ENCODE measurements around the gene GRIN2A.

GRIN2A gene

DNA sequence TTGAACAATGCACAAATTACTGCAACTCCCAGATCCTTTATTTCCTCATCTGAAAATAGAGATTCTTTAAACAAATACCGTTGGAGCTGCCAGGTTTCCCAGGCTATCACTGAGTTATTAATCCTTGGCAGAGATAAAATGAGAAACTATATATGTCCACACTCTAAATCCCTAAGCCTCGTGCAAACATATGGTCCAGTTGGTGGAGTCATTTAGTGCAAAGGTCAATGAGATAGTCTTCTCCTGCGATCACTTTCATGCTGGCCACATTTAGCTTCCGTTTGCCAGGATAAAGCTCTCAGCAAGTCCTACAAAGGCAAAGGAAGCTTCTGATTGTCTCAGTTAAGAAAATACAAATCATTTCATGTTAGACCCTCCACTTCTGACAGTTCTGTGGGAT is 11.0 kb downstream of the GRIN2A start:
- peaks cover 15% of the 10 kb centered on the region for H3K27me3 Mint-ChIP-seq
- no peak for DNase-seq
- H3K27ac Mint-ChIP-seq, result no peak overlapping the region
- no peaks in the 10 kb centered on the region for H3K4me1 Mint-ChIP-seq (ENCODE audit: low read depth)
- no peaks in the 10 kb centered on the region for H3K36me3 Mint-ChIP-seq (ENCODE audit: low read depth)
- H3K4me3 Mint-ChIP-seq, result no peak overlapping the region
- peaks cover 9% of the 10 kb centered on the region for H3K9me3 Mint-ChIP-seq

DNA sequence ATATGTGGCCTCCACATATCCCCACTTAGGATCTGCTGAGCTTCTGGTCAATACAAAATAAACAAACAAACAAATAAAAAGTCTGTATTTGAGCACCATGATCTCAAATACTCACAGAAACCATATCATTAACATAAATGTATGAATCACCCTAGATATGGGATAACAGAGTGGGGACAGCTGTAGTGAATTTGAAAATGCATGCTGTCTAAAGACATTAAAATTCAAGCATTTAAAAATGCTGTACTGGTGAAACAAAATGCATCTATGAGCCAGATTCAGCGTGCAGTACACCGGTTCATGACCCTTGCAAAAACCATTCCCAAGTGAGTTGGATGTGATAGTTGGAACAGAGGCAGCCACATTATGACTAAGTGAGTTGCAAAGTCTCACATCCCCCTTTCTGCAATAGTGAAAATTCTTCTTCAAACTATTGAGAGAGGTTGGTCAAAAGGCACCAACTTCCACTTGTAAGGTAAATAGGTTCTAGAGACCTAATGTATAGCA is 12.3 kb downstream of the GRIN2A start:
- peaks cover 15% of the 10 kb centered on the region for H3K27me3 Mint-ChIP-seq
- H3K36me3 Mint-ChIP-seq (ENCODE audit: low read depth), result no peaks in the 10 kb centered on the region
- H3K27ac Mint-ChIP-seq, result no peak overlapping the region
- H3K9me3 Mint-ChIP-seq, result peaks cover 9% of the 10 kb centered on the region
- no peak overlapping the region for H3K4me3 Mint-ChIP-seq
- no peaks in the 10 kb centered on the region for H3K4me1 Mint-ChIP-seq (ENCODE audit: low read depth)
- no peak for DNase-seq

DNA sequence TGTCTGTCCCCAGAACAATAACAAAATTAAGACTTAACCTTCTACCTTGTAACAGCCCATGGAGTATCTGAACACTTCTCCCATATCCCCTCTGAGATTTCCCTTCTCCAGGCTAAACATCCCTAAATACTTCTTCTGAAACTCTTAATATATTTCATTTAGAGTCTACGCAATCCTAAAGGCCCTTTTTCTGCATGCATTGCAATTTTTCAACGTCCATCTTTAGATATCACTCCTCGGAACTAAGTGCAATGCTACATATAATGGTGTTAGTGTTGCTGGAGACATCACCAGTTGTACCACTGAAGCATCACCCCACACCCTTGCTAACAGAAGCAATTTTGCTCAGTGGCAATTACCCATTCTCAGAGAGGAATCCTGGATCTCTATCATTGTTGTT is 13.2 kb downstream of the GRIN2A start:
- no peak for DNase-seq
- Mint-ChIP-seq H3K27me3 (peaks cover 16% of the 10 kb centered on the region), H3K9me3 (peaks cover 8% of the 10 kb centered on the region), H3K4me1 (ENCODE audit: low read depth) (no peaks in the 10 kb centered on the region), H3K36me3 (ENCODE audit: low read depth) (no peaks in the 10 kb centered on the region), H3K4me3 (no peak overlapping the region), H3K27ac (no peak overlapping the region)

DNA sequence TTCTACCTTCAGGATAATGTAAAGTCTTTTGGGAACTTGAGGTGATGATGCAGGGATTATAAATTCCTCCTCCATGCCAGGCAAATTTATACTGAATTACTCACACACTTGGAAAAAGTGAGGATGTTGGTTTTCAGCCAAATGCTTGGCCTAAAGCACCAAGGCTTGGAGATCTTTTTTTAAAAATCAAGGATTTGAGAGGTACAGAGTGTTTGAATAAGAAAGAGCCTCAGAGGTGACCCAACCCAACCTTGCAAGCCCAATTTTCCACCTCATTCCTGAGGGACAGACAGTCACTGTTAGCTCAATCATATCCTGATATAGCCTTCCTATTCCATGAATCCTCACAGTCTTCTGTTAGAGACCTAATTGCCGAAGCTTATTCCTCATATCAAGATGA is 14.0 kb downstream of the GRIN2A start:
- H3K27ac Mint-ChIP-seq, result no peak overlapping the region
- DNase-seq, result no peak
- H3K4me3 Mint-ChIP-seq, result no peak overlapping the region
- H3K27me3 Mint-ChIP-seq, result peaks cover 18% of the 10 kb centered on the region
- H3K4me1 Mint-ChIP-seq (ENCODE audit: low read depth), result no peaks in the 10 kb centered on the region
- H3K9me3 Mint-ChIP-seq, result peaks cover 7% of the 10 kb centered on the region
- H3K36me3 Mint-ChIP-seq (ENCODE audit: low read depth), result no peaks in the 10 kb centered on the region

DNA sequence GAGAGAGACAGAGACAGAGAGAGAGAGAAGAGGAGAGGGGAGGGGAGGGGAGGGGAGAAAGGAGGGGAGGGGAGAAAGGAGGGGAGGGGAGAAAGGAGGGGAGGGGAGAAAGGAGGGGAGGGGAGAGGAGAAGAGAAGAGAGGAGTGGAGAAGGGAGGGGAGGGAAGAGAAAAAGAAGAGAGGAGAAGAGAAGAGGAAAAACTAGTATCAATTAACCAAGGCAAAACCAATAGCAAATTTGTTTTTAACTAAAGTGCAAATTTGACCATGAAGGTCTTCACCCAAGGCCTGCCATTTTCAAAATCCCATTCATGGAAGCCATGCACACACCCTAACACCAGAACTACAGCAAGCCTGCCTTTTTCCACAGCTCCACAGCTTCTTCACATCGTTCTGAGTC is 16.6 kb downstream of the GRIN2A start:
- Mint-ChIP-seq H3K4me3 (no peak overlapping the region), H3K36me3 (ENCODE audit: low read depth) (no peaks in the 10 kb centered on the region), H3K9me3 (peaks cover 7% of the 10 kb centered on the region), H3K27me3 (peaks cover 24% of the 10 kb centered on the region), H3K27ac (no peak overlapping the region), H3K4me1 (ENCODE audit: low read depth) (no peaks in the 10 kb centered on the region)
- DNase-seq, result no peak

DNA sequence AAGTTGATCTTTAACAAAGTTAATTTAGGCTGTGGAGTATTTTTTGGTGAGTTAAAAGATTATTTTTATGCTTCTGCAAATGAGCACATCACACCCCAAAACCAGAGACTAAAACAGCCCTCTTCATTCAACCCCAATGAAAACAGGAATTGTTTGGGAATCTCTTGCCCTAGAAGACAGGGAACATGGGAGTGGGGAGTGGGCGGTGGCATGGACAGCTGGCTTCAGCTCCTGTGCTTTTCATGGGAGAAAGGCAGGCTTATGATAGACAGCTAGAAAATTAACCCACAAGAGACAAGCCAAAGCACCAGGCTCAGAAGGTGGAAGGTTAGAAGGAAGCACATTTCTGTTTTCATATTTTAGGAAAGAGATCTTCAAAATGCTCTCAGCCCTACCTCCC is 19.2 kb downstream of the GRIN2A start:
- Mint-ChIP-seq H3K4me1 (ENCODE audit: low read depth) (no peaks in the 10 kb centered on the region), H3K36me3 (ENCODE audit: low read depth) (no peaks in the 10 kb centered on the region), H3K9me3 (peaks cover 3% of the 10 kb centered on the region), H3K4me3 (no peak overlapping the region), H3K27ac (no peak overlapping the region), H3K27me3 (peaks cover 31% of the 10 kb centered on the region)
- DNase-seq, result no peak

DNA sequence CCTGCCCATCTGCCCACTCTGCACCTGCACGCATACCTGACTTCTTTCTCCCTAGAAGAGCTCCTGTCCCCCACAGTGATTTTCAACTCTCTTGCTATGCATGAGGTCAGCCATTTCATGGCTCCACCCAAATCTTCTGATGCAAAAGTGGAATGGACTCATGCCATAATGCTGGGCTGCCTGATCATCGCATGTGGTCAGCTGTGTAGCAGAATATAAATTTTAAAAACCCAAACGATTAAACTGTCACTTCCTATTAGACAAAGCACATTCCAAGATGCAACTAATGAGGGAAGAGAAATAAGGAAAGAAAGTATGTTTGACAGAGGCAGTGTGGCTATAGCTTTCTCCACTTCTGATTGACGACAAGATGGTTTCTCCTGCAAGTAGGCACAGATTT is 26.1 kb downstream of the GRIN2A start:
- no peak for DNase-seq
- no peaks in the 10 kb centered on the region for H3K36me3 Mint-ChIP-seq (ENCODE audit: low read depth)
- no peak overlapping the region for H3K4me3 Mint-ChIP-seq
- H3K27ac Mint-ChIP-seq, result no peak overlapping the region
- peaks cover 3% of the 10 kb centered on the region for H3K9me3 Mint-ChIP-seq
- no peaks in the 10 kb centered on the region for H3K4me1 Mint-ChIP-seq (ENCODE audit: low read depth)
- H3K27me3 Mint-ChIP-seq, result peaks cover 26% of the 10 kb centered on the region

DNA sequence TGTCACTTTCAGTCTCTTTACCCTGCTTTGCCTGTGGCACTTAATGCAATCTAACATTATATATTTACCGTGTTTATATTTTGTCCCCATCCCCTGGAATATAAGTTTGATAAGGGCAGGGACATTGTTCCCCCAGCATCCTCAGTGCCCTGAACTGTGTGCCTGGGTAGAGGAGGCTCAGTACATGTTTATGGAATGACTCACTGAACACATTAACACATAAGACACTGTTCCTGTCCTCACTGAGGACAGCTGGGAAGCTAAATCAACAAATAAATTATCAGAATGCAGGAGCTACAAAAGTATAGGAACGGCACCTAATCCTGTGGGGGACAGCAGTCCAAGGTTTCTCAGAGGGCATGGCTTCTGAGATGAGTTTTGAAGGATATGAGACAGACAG is 27.8 kb downstream of the GRIN2A start:
- Mint-ChIP-seq H3K27me3 (peaks cover 18% of the 10 kb centered on the region), H3K27ac (no peak overlapping the region), H3K9me3 (peaks cover 3% of the 10 kb centered on the region), H3K4me3 (no peak overlapping the region), H3K36me3 (ENCODE audit: low read depth) (no peaks in the 10 kb centered on the region), H3K4me1 (ENCODE audit: low read depth) (no peaks in the 10 kb centered on the region)
- DNase-seq, result no peak

DNA sequence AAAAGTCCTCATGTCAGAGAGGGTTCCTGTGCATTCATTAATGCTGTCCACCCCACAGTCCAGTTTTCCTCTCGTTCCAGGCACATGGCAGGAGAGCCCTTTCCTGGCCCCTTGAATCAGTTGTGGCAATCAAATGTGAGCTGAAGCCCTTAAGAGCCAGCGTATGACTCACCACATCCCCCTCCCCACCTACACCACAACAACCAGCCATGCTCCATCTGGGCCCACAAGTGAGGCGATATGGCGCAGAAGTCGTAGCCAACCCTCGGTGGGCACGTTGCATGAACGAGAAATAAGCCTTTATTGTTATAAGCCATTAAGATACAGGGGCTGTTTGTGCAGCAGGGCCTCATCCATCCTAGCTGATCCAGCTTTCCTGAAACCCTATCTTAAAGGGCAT is 28.2 kb downstream of the GRIN2A start:
- Mint-ChIP-seq H3K27ac (no peak overlapping the region), H3K27me3 (peaks cover 18% of the 10 kb centered on the region), H3K4me1 (ENCODE audit: low read depth) (no peaks in the 10 kb centered on the region), H3K36me3 (ENCODE audit: low read depth) (no peaks in the 10 kb centered on the region), H3K4me3 (no peak overlapping the region), H3K9me3 (peaks cover 3% of the 10 kb centered on the region)
- DNase-seq, result no peak

DNA sequence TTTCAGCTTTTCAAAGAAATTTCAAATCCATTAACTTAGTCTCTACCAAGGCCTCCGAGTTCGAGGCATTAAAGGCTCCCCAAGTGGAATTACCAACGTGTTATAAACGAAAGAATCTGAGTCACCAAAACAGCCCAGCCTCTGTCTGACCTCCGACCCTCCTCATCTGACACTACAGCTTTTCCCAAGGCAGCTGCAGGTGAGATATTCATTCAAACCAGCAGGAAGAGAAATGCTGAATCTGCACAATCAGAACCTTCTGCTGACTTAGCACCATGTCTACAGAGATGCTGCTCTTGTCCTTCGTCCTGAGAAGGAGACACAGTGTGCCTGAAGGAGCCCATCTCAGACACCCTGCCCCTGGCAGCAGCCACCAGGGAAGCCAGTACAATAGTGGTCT is 30.5 kb downstream of the GRIN2A start:
- H3K4me3 Mint-ChIP-seq, result no peak overlapping the region
- no peaks in the 10 kb centered on the region for H3K9me3 Mint-ChIP-seq
- H3K27ac Mint-ChIP-seq, result no peak overlapping the region
- no peaks in the 10 kb centered on the region for H3K36me3 Mint-ChIP-seq (ENCODE audit: low read depth)
- H3K4me1 Mint-ChIP-seq (ENCODE audit: low read depth), result no peaks in the 10 kb centered on the region
- peaks cover 18% of the 10 kb centered on the region for H3K27me3 Mint-ChIP-seq
- no peak for DNase-seq

DNA sequence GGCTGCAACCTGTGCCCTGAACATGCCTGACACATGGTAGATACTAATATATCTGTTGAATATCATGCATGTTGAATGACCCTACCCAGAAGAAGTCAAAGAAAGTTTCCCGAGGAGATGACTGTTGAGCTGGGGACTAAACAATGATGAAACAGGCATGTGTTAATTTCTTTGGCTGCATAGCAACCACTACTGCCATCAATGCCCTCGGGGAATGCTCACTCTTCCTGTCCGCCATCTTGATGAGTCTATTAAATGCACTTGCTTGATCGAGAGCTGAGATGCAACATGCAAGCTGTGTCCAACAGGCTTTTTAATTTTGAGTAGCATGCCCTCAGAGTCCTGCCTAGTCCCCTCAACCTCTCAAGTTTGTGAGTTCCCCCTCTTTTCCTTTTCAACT is 31.3 kb downstream of the GRIN2A start:
- H3K27ac Mint-ChIP-seq, result no peak overlapping the region
- H3K36me3 Mint-ChIP-seq (ENCODE audit: low read depth), result no peaks in the 10 kb centered on the region
- no peak overlapping the region for H3K4me3 Mint-ChIP-seq
- peaks cover 14% of the 10 kb centered on the region for H3K27me3 Mint-ChIP-seq
- H3K4me1 Mint-ChIP-seq (ENCODE audit: low read depth), result no peaks in the 10 kb centered on the region
- no peak for DNase-seq
- H3K9me3 Mint-ChIP-seq, result no peaks in the 10 kb centered on the region

DNA sequence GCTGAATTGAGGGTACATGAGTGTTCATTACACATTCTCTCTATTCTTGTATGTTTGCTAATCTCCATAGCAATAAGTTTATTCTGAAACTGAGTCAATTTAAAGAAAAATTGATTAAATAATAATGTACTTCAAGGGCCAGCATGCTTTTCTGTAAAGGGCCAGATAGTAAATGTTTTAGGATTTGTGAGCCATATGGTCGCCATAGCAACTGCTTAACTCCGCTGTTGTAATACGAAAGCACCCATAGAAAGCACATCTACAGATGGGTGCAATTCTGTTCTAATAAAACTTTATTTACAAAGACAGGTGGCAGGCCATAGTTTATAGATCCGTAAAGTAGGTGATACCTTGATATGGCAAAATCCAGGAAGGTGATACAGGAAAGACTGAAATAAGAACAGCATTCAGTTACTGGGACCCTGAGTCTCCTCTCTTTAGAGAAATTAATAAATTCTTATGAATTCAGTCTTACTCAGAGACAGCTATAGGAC is 36.6 kb downstream of the GRIN2A start:
- Mint-ChIP-seq H3K4me1 (ENCODE audit: low read depth) (no peaks in the 10 kb centered on the region), H3K4me3 (no peak overlapping the region), H3K27me3 (peaks cover 5% of the 10 kb centered on the region), H3K9me3 (no peaks in the 10 kb centered on the region), H3K27ac (no peak overlapping the region), H3K36me3 (ENCODE audit: low read depth) (no peaks in the 10 kb centered on the region)
- no peak for DNase-seq

DNA sequence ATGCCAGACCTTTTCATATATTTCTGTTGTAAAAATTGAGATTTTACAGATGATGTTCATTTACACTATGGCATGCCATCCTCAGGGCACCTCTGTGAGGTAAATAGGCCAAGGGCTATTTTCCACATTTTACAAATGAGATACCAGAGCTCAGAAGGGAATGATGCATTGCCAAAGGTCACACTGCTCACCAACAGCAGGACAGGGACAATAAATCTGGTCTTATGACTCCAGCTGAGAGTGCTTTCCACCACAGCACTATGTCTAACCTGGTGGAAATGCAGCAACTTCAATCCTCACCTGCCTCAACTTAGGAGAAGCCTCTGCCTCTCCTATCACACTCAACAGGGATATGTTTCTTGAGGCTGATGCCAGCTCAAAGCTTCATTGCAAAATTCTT is 40.6 kb downstream of the GRIN2A start:
- Mint-ChIP-seq H3K4me1 (ENCODE audit: low read depth) (no peaks in the 10 kb centered on the region), H3K9me3 (no peaks in the 10 kb centered on the region), H3K36me3 (ENCODE audit: low read depth) (no peaks in the 10 kb centered on the region), H3K27ac (no peak overlapping the region), H3K27me3 (peaks cover 3% of the 10 kb centered on the region), H3K4me3 (no peak overlapping the region)
- no peak for DNase-seq

DNA sequence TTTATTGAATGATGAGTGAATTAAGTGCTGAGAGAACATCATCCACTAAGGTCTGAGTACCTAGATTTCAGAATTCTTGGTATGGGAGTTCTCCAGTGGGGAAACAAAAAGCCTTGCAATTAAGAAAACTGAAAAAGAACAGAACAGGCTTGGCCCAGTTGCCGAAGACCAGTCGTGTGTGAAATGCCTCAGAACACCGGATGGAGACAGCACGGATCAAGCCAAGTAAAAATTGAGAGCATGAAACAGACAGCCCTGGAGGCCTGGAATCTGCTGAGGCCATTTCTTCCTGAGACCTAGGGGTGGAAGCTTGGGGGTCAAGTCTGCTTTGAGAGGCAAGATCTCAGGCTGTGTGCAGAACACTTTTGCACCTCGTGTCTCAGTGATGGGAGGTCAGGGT is 43.3 kb downstream of the GRIN2A start:
- Mint-ChIP-seq H3K27ac (no peak overlapping the region), H3K4me1 (ENCODE audit: low read depth) (no peaks in the 10 kb centered on the region), H3K9me3 (no peaks in the 10 kb centered on the region), H3K36me3 (ENCODE audit: low read depth) (no peaks in the 10 kb centered on the region), H3K27me3 (peaks cover 3% of the 10 kb centered on the region), H3K4me3 (no peak overlapping the region)
- no peak for DNase-seq

DNA sequence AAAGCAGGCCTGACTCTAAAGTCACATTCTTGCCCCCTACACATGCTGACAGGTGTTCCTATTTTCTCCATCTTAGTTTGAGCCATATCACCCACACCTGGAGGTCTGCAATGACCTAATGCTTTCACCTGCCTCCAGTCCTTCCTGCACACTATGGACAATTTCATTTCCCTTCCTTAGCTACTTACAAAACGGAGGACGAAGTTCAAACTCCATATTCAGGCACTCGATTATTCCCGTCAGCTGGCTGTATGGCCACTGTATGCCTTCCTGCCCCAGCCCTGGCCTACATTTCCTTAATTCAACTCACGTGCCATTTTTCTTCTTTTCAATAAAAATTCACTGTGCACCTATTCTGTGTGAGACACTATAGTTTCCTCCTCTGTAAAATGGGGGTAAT is 44.9 kb downstream of the GRIN2A start:
- Mint-ChIP-seq H3K9me3 (no peaks in the 10 kb centered on the region), H3K27ac (no peak overlapping the region), H3K36me3 (ENCODE audit: low read depth) (no peaks in the 10 kb centered on the region), H3K4me1 (ENCODE audit: low read depth) (no peaks in the 10 kb centered on the region), H3K27me3 (no peaks in the 10 kb centered on the region), H3K4me3 (no peak overlapping the region)
- no peak for DNase-seq

DNA sequence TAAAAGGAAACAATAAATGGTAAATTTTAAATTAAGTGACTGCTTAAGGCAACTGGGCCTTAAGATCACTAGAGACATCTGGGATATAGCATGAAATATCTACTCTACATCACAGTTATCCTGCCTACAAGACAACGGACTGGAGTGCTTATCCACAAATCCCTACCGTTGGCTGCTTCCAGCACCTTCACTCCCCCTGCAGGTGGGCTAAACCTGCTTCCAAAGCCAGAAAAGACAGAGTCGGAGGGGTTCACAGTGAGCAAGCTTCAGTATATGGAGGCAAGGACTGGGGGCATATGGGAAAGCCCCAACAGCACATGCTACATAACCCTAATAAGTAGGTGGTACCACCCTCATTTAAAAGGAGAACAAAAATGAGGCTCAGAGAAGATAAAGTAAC is 45.3 kb downstream of the GRIN2A start:
- DNase-seq, result no peak
- no peaks in the 10 kb centered on the region for H3K36me3 Mint-ChIP-seq (ENCODE audit: low read depth)
- H3K9me3 Mint-ChIP-seq, result no peaks in the 10 kb centered on the region
- no peaks in the 10 kb centered on the region for H3K4me1 Mint-ChIP-seq (ENCODE audit: low read depth)
- no peak overlapping the region for H3K27ac Mint-ChIP-seq
- H3K27me3 Mint-ChIP-seq, result no peaks in the 10 kb centered on the region
- H3K4me3 Mint-ChIP-seq, result no peak overlapping the region
